NB4 (cell line): ENCODE results near the gene CREBBP.

Experiments
- POLR2A ChIP-seq: IDR thresholded peaks from 2 replicates; pipeline ENCODE4 v1.6.1; 2011; ENCODE audit warnings: mild to moderate bottlenecking; ENCODE audit not compliant: insufficient read length; ENCODE audit errors: extremely low read depth
- TF ChIP-seq, protein P1 (sequence below): IDR thresholded peaks from one replicate; pipeline ENCODE4 v1.5.1; 2012; ENCODE audit warnings: low read depth, low read length

DNA sequence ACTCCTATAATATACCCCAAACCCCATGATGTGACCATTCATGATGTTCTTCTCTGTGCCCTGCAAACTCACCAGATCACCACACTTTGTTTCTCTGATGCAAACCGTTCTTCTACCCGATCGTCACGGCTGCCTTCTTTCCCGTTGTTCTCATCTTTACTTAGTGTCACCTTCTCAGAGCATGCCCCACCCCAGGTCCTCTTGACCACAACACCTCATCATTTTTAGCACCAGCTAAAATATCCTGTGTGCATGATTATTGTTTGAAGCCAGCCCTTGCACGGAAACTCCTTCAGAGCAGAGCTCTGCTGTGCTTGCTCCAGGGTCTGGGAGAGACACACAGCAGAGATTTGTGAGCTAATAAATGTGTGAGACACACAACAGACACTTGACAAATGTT is 38.9 kb upstream of the CREBBP start:
- TF ChIP-seq, protein P1, sequence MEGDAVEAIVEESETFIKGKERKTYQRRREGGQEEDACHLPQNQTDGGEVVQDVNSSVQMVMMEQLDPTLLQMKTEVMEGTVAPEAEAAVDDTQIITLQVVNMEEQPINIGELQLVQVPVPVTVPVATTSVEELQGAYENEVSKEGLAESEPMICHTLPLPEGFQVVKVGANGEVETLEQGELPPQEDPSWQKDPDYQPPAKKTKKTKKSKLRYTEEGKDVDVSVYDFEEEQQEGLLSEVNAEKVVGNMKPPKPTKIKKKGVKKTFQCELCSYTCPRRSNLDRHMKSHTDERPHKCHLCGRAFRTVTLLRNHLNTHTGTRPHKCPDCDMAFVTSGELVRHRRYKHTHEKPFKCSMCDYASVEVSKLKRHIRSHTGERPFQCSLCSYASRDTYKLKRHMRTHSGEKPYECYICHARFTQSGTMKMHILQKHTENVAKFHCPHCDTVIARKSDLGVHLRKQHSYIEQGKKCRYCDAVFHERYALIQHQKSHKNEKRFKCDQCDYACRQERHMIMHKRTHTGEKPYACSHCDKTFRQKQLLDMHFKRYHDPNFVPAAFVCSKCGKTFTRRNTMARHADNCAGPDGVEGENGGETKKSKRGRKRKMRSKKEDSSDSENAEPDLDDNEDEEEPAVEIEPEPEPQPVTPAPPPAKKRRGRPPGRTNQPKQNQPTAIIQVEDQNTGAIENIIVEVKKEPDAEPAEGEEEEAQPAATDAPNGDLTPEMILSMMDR = no peak
- no peak for TF ChIP-seq POLR2A
